Activated naive CD8-positive, alpha-beta T cell treated with anti-CD3 and anti-CD28 coated beads, Interleukin-2, amount 10 ng/mL, durations not matched to agents 7 days and 5 days (primary cell): ENCODE data around the gene TRANK1. TPM values are rescaled to one million over a fixed set of nuclear protein-coding genes. Genes with fewer than 3 reads are reported as not detected.
"Not testable (repeated sequence)": the region's sequence is repeated elsewhere in the genome, so short reads cannot be mapped to it uniquely, and the experiment has no call there.

Experiments
- ATAC-seq: fragments of 150-1000 bp; cut with Tn5 transposase; one replicate; pipeline ENCODE4 v1.10.0; 2021; ENCODE audit warnings: low read depth, moderate library complexity
- POLR2A ChIA-PET: fragments of 350-600 bp; sonication (Branson Sonifier 250); formaldehyde crosslinking; loops from one replicate; lab custom pipeline; 2021; ENCODE audit warnings: antibody characterized with exemption; lab: Charles Lee
- DNase-seq: peaks from one replicate; pipeline ENCODE4 v3.0.0; 2021
- H3K27ac Mint-ChIP-seq: one replicate; pipeline ENCODE4 v1.8.0; 2022; ENCODE audit warnings: mild to moderate bottlenecking, mixed read lengths
- H3K27me3 Mint-ChIP-seq: one replicate; pipeline ENCODE4 v1.8.0; 2022; ENCODE audit warnings: mild to moderate bottlenecking, moderate library complexity, mixed read lengths
- H3K36me3 Mint-ChIP-seq: one replicate; pipeline ENCODE4 v1.8.0; 2021; ENCODE audit warnings: mild to moderate bottlenecking, mixed read lengths
- H3K4me1 Mint-ChIP-seq: one replicate; pipeline ENCODE4 v1.8.0; 2021; ENCODE audit warnings: mixed read lengths
- H3K4me3 Mint-ChIP-seq: one replicate; pipeline ENCODE4 v1.8.0; 2022; ENCODE audit warnings: mild to moderate bottlenecking, moderate library complexity, mixed read lengths
- H3K9me3 Mint-ChIP-seq: one replicate; pipeline ENCODE4 v1.8.0; 2021; ENCODE audit warnings: mixed read lengths
- total RNA-seq, 2 experiments: library from RNA; stranded (reverse); gene quantifications; one replicate each; pipeline ENCODE4 v1.2.3, GENCODE V29; 2021

Gene TRANK1
- total RNA-seq, 2 experiments from 2014 or later = 99.6 to 102 TPM

GRCh38 chr3:36969540-36970432 is 24.9 kb upstream of the TRANK1 start:
- Mint-ChIP-seq H3K4me1 (peaks cover 33% of the 10 kb centered on the region), H3K27ac (peak overlapping the region; percentile 64), H3K27me3 (no peaks in the 10 kb centered on the region), H3K36me3 (peaks cover 12% of the 10 kb centered on the region), H3K9me3 (peaks cover 3% of the 10 kb centered on the region), H3K4me3 (peak overlapping the region; percentile 26)
- POLR2A ChIA-PET = interaction anchor here (0.6 to 1.3 kb wide), 5 partner anchors 21 to 52 kb away, joined by 3 to 10 read pairs (median 3); partner anchors contain the start of genes EPM2AIP1 and MLH1
- peak; percentile 94 for ATAC-seq
- no peak for DNase-seq

DNA sequence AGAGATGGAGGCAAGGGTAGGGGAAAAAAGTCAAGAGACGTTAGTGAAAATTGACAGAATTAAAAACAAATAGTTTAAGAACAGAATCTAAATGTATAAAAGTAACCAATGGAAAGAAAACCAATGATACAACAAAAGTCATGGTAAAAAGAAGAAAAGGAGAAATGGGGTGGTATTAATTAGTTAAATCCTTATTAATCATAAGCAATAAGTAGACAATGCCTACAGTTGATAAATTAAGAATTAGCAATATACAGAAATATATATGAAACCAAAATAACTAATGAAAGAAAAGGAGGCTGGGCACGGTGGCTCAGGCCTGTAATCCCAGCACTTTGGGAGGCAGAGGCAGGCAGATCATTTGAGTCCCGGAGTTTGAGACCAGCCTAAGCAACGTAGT is 24.2 kb upstream of the TRANK1 start:
- Mint-ChIP-seq H3K27me3 (no peaks in the 10 kb centered on the region), H3K36me3 (peaks cover 11% of the 10 kb centered on the region), H3K9me3 (peaks cover 3% of the 10 kb centered on the region), H3K4me3 (peak overlapping the region; percentile 26), H3K4me1 (peaks cover 34% of the 10 kb centered on the region), H3K27ac (peak overlapping the region; percentile 64)
- ATAC-seq (no peak), DNase-seq (no peak)
- POLR2A ChIA-PET = interaction anchor here (1.3 kb wide), 1 partner anchor 25 kb away, joined by 3 read pairs; no protein-coding TSS in a partner anchor

- no peak for ATAC-seq
- Mint-ChIP-seq H3K36me3 (peaks cover 2% of the 10 kb centered on the region), H3K27me3 (no peaks in the 10 kb centered on the region), H3K4me3 (no peak overlapping the region), H3K4me1 (peaks cover 19% of the 10 kb centered on the region), H3K9me3 (no peaks in the 10 kb centered on the region), H3K27ac (no peak overlapping the region)
- POLR2A ChIA-PET = no interaction called here
- DNase-seq = no peak
Measured at GRCh38 chr3:36965440-36965839, 20.6 kb upstream of the TRANK1 start.

- DNase-seq (no peak), ATAC-seq (no peak)
- H3K9me3 Mint-ChIP-seq = no peaks in the 10 kb centered on the region
- H3K4me1 Mint-ChIP-seq = peaks cover 16% of the 10 kb centered on the region
- POLR2A ChIA-PET = interaction anchor here (0.6 to 0.8 kb wide), 2 partner anchors 13 to 28 kb away, joined by 3 read pairs; partner anchors contain the start of genes EPM2AIP1 and MLH1
- no peak overlapping the region for H3K4me3 Mint-ChIP-seq
- peaks cover 2% of the 10 kb centered on the region for H3K36me3 Mint-ChIP-seq
- H3K27ac Mint-ChIP-seq = no peak overlapping the region
- H3K27me3 Mint-ChIP-seq = no peaks in the 10 kb centered on the region
Measured at GRCh38 chr3:36964817-36965216, 20.0 kb upstream of the TRANK1 start.

DNA sequence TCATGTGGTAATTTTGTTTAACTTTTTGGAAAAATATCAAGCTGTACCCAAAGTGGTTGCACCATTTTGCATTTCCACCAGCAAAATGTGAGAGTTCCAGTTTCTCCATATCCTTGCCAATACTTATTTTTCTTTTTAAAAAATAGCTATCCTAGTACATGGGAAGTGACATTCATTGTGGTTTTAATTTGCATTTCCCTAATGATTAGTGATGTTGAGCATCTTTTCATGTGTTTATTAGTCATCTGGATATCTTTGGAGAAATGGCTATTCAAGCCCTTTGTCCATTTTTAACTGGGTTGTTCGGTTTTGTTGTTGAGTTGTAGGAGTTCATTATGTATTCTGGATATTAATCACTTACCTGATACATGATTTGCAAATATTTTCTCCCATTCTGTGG is 19.5 kb upstream of the TRANK1 start:
- DNase-seq (no peak), ATAC-seq (no peak)
- Mint-ChIP-seq H3K4me1 (peaks cover 12% of the 10 kb centered on the region), H3K36me3 (peaks cover 2% of the 10 kb centered on the region), H3K9me3 (no peaks in the 10 kb centered on the region), H3K27me3 (no peaks in the 10 kb centered on the region), H3K27ac (no peak overlapping the region), H3K4me3 (no peak overlapping the region)
- POLR2A ChIA-PET = interaction anchor here (0.6 to 0.8 kb wide), 2 partner anchors 14 to 29 kb away, joined by 3 read pairs; partner anchors contain the start of genes EPM2AIP1 and MLH1

GRCh38 chr3:36963008-36963407 is 18.2 kb upstream of the TRANK1 start:
- H3K27me3 Mint-ChIP-seq, H3K9me3 Mint-ChIP-seq, ATAC-seq, H3K27ac Mint-ChIP-seq, DNase-seq, POLR2A ChIA-PET, H3K4me3 Mint-ChIP-seq, H3K36me3 Mint-ChIP-seq: not testable (repeated sequence)
- H3K4me1 Mint-ChIP-seq = peaks cover 11% of the 10 kb centered on the region

- no peak for ATAC-seq
- Mint-ChIP-seq H3K36me3 (no peaks in the 10 kb centered on the region), H3K9me3 (no peaks in the 10 kb centered on the region), H3K27ac (no peak overlapping the region), H3K4me1 (peaks cover 13% of the 10 kb centered on the region), H3K4me3 (no peak overlapping the region), H3K27me3 (no peaks in the 10 kb centered on the region)
- POLR2A ChIA-PET = interaction anchor here (0.7 kb wide), 1 partner anchor 36 kb away, joined by 3 read pairs; no protein-coding TSS in a partner anchor
- DNase-seq = no peak
Measured at GRCh38 chr3:36960502-36960901, 15.6 kb upstream of the TRANK1 start.

DNA sequence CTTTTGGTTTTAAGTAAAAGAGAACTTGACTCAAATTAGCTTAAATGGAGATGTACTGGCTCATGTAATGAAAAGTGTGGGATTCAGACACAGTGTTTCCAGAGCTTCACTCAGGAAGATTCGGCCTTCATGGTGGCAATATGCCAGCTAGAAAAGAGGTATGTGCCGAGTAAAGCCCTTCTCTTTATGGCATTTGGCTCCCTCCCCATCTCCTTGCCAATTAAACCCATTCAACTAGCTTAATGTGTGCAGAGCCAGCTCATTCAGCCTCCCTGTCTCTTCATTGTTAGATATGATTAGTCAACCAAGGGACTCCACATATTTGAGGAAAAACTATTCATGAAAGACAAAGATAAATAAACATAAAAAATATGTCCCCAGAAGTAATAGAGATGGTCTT is 15.0 kb upstream of the TRANK1 start:
- Mint-ChIP-seq H3K36me3 (no peaks in the 10 kb centered on the region), H3K4me1 (peaks cover 9% of the 10 kb centered on the region), H3K4me3 (no peak overlapping the region), H3K27me3 (peaks cover 2% of the 10 kb centered on the region), H3K9me3 (no peaks in the 10 kb centered on the region), H3K27ac (no peak overlapping the region)
- DNase-seq (no peak), ATAC-seq (no peak)
- POLR2A ChIA-PET = interaction anchor here (0.7 kb wide), 1 partner anchor 35 kb away, joined by 3 read pairs; no protein-coding TSS in a partner anchor

DNA sequence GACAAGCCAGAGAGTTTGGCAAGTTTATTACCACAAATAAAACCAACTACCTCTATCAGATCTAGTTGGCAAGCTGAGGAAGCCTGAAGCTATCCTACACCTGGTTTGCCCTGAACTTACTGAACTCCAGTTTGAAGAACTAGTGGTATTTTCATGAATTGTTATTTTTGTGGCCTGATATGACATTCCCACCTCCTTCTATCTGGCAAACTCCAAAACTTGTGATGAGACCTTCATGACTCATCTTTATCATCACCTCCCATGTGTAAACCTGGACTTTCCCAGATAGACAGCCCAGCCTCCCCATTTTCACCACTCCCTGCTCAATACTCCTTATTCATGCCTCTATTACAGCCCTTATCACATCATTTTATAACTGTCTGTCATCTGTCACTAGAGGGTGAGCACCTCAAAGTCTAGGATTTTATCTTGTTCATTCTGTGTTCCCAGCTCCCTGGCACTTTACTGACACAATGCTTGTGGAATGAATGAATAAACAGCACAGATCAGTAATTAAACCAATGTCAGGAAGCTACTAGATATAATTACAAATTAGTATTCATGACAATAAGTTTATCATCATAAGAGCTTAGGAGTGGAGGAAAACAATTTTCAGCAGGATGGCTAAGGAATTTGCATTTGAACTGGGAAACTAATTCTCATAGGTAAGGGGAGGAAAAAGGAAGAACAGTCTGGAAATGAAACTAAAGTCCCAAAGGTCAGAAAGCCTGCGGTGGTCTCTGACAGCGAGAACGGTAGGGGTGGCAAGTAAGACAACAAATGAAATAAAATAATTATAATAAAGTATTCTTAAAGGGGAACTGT is 13.2 kb upstream of the TRANK1 start:
- Mint-ChIP-seq H3K27me3 (peaks cover 4% of the 10 kb centered on the region), H3K36me3 (no peaks in the 10 kb centered on the region), H3K4me3 (peak overlapping the region; percentile 37), H3K27ac (peak overlapping the region; percentile 49), H3K9me3 (no peaks in the 10 kb centered on the region), H3K4me1 (peaks cover 6% of the 10 kb centered on the region)
- ATAC-seq = no peak
- POLR2A ChIA-PET = interaction anchor here (0.7 to 1.9 kb wide), 7 partner anchors 14 to 89 kb away, joined by 3 to 6 read pairs (median 4); partner anchors contain the start of genes EPM2AIP1, MLH1 and TRANK1
- no peak for DNase-seq

- no peak overlapping the region for H3K4me3 Mint-ChIP-seq
- no peak for DNase-seq
- peaks cover 9% of the 10 kb centered on the region for H3K27me3 Mint-ChIP-seq
- peaks cover 6% of the 10 kb centered on the region for H3K4me1 Mint-ChIP-seq
- no peak overlapping the region for H3K27ac Mint-ChIP-seq
- ATAC-seq = no peak
- POLR2A ChIA-PET = interaction anchor here (1.4 to 1.9 kb wide), 2 partner anchors 13 to 36 kb away, joined by 4 to 6 read pairs; partner anchors contain the start of genes EPM2AIP1, MLH1 and TRANK1
- no peaks in the 10 kb centered on the region for H3K36me3 Mint-ChIP-seq
- H3K9me3 Mint-ChIP-seq = no peaks in the 10 kb centered on the region
Measured at GRCh38 chr3:36957063-36957462, 12.2 kb upstream of the TRANK1 start.

DNA sequence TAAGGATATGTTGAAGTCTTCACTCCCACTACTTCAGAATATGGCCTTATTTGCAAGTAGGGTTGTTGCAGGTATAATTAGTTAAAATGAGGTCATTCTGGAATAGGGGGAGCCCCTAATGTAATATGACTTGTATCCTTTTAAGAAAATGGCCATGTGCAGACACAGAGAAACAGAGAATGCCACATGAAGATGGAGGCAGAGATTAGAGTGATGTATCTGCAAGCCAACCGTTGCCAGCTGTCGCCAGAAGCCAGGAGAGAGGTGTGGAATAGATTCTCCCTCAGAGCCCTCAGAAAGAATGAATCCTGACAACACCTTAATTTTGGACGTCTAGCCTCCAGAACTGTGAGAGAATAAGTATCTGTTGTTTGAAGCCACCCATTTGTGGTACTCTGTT is 11.3 kb upstream of the TRANK1 start:
- Mint-ChIP-seq H3K27ac (no peak overlapping the region), H3K27me3 (peaks cover 9% of the 10 kb centered on the region), H3K36me3 (no peaks in the 10 kb centered on the region), H3K9me3 (no peaks in the 10 kb centered on the region), H3K4me1 (peaks cover 6% of the 10 kb centered on the region), H3K4me3 (no peak overlapping the region)
- ATAC-seq (no peak), DNase-seq (no peak)
- POLR2A ChIA-PET = no interaction called here

DNA sequence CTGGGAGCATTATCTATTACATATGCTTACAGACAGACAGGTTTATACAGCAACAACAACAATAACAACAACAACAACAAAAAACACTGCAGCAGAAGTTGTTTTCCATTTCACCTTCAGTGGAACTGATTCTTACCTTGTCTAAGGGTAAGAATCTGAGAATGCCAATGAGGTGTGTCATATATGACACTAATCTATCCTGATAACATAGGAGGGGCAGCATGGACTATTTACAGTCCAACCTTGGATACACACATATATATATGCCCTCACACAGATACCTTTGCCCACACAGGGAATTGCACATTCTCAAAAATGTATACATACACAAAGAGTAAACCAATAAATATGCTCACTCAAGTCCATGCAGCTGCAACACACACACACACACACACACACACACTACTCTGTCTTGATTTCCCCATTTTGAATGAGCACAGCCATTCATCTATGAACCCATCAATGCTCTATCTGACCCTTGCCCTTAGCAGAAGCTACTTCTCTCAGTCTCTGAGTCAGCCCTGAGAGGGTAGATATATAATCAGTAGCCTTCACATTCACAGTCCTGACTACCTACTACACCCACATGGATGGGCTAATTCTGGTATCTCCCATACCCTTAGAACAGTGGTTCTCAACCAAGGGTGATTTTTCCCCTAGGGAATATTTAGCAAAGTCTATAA is 9.7 kb upstream of the TRANK1 start:
- Mint-ChIP-seq H3K9me3 (no peaks in the 10 kb centered on the region), H3K27ac (no peak overlapping the region), H3K4me1 (peaks cover 6% of the 10 kb centered on the region), H3K4me3 (no peak overlapping the region), H3K36me3 (no peaks in the 10 kb centered on the region), H3K27me3 (peaks cover 9% of the 10 kb centered on the region)
- POLR2A ChIA-PET = no interaction called here
- DNase-seq = no peak
- ATAC-seq = no peak
